Measurements from ENCODE around the gene SAMD3.
"Not testable (repeated sequence)": the region's sequence is repeated elsewhere in the genome, so short reads cannot be mapped to it uniquely, and the experiment has no call there.

SAMD3 gene

DNA sequence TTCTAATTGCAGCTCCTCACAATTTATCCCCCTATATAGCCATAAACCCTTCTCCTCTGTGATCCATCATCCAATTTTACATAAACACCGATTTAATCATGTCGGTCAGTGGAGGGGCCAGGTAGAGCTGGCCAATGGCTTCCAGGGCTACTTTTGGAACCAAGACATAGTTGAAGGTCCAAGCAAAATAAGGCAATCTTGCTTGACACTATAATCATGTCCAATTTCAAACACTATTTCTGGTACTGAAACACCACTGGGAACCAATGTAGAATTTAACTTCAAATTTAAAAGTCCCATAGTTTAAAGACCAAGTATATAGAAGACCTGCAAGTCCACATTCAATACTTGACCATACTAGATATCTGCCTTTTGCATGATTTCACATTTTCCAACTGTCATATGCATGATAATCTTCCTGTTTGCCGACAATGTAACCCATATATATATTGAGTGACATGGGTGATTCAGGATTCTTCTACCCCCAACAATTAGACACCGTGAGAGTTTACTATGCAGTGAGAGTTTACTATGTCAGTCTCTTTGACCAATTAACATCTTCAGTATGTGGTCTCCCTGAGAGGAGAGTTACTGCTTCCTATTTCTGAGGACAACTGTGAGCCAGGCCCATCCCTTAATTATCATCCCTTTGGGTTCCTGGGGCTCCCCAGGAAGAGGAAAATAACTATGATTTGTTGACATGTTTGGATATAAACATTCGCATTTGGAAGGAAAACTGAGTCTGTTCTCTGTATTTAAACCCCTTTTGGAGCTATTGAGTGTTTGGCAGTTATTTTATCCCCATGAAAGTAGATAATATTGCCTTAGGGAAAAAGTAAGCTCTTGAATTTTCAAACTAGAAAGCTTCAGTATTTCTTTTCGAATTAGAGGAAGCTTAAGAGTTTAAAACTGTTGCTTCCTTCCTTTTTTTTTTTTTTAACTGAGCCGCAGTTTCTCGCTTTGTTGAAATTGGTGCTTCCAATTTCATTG, 31.8 kb downstream of the SAMD3 start:
- TF ChIP-seq ZNF274 (IDR thresholded peaks at IDR 0.05; ENCODE audit: low read depth, low read length), result no peak
- no peak overlapping the region for H3K4me3 ChIP-seq (ENCODE audit: low read length)

DNA sequence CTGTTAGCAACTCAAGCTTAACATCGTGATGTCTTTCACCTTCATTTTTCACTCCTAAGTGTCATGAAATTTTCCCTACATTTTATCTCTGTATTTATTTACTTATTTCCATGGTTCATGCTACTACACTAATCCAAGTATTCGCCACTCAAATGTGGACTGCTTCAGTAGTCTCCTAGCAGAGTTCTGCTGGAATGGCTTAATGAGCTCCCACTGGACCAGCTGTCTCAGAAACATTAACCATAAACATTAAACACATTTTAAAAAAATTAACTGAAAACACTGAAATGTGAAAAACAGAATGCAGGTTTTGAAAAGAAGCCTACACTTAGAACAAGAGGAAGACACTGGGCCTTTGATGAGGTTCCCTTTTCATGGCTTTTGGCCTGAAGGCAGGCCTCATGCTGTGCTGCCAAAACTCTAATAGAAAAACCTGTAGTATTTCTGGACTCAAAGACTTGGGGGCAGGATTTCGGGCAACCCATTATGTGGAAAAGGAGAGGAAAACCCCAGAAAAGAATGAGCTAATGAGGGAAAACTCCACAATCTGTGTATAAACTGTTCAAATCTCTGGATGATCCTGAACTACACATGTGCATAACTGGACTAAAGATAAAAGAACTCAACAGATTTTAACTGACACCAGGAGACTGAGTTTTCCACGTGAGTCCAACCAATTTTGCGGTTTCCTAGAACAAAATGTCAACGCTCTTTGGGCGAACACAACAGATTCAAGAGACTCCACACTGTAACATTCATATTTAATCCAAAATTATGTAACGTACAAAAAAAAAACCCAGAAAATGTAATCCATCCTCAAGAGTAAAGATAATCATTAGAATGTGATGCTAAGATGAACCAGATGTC, 33.0 kb downstream of the SAMD3 start:
- TF ChIP-seq ZNF274 (IDR thresholded peaks at IDR 0.05; ENCODE audit: low read depth, low read length), result no peak
- no peak overlapping the region for H3K4me3 ChIP-seq (ENCODE audit: low read length)

DNA sequence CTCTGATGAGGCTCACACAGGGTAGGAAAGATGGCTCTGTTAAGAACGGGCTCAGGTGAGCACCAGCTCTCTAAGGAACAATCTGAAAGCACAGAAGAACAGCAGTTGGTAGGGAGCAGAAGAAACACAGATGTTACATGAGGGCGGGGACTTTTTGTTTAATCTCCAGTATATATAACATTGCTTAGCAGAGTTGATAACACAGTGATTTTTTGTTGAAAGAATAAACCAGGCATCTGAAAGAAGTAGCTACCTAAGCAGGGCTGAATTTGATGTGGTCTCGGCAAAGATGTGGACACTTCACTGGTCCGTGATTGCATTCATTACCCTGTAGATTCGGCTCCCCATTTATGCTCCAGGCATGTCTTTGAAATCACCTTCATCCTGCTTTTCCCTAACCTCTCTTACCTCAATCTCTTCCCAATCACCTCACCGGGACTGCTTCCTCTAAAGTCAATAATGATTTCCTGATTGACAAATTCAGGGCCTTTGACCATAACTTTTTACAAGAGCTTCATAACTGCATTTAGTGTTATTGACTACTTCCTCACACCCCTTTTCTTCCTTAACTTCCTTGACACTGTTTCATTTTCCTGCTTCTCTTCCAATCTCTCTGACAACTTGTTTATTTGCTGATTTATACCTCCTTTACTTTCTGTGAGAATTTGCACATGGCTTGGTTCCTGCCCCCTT, 34.4 kb downstream of the SAMD3 start:
- no peak for TF ChIP-seq ZNF274 (IDR thresholded peaks at IDR 0.05; ENCODE audit: low read depth, low read length)

DNA sequence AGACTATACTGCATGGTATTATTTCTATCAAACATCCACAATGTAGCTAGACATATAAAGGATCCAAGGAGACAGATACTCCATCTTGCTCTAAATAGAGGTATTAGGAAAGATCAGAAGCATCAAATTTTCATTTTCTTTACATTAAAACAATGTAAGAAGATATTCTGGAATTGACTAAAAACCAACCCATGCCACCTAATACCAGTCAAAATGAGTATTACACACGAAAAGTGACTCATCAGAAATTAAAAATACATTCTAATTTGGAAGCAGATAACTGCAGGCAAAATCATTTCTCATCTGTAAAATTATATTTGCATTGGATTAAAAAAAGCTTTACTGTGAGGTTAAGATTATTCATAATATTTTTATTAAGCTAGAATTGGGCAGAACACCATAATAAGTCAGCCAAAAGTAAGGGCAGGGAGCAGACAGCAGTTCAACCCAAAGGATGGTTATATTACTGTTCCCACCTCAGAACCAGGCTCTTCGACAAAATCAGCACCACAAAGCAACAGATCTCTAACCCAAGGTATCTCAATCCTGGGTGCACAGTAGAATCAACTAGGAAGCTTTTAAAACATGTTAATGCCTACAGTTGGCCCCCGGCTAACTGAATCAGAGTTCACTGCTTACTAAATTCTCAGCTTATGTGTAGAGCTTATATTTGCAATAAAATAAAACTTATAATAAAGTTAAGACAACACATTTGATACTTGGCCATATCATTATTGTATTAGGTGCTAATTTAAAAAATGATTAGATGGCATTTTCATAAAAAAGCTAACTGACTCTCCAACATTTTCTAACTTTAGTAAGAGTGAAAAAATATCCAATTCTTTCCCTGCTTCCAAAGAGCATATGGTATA, 35.2 kb downstream of the SAMD3 start:
- TF ChIP-seq ZNF274 (IDR thresholded peaks at IDR 0.05; ENCODE audit: low read depth, low read length), result no peak
- no peak overlapping the region for H3K4me3 ChIP-seq (ENCODE audit: low read length)

More for the DNA sequence above, 34.4 kb downstream of the SAMD3 start:
- H3K4me3 ChIP-seq (ENCODE audit: low read length), result no peak overlapping the region

DNA sequence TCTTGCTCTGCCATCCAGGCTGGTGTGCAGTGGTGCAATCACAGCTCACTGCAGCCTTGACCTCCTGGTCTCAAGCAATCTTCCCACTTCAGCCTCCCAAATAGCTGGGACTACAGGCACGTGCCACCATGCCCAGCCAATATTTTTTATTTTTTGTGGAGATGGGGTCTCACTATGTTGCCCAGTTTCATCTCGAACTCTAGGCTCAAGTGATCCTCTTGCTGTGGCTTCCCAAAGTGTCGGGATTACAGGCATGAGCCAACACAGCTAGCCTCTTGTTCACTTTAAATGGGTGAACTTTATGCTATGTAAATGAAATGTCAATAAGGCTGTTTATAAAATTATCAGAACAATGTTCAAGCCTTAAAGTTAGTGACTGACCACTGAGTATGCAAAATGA, 37.1 kb downstream of the SAMD3 start:
- H3K4me3 ChIP-seq (ENCODE audit: low read length), result no peak overlapping the region
- no peak for TF ChIP-seq ZNF274 (IDR thresholded peaks at IDR 0.05; ENCODE audit: low read depth, low read length)

DNA sequence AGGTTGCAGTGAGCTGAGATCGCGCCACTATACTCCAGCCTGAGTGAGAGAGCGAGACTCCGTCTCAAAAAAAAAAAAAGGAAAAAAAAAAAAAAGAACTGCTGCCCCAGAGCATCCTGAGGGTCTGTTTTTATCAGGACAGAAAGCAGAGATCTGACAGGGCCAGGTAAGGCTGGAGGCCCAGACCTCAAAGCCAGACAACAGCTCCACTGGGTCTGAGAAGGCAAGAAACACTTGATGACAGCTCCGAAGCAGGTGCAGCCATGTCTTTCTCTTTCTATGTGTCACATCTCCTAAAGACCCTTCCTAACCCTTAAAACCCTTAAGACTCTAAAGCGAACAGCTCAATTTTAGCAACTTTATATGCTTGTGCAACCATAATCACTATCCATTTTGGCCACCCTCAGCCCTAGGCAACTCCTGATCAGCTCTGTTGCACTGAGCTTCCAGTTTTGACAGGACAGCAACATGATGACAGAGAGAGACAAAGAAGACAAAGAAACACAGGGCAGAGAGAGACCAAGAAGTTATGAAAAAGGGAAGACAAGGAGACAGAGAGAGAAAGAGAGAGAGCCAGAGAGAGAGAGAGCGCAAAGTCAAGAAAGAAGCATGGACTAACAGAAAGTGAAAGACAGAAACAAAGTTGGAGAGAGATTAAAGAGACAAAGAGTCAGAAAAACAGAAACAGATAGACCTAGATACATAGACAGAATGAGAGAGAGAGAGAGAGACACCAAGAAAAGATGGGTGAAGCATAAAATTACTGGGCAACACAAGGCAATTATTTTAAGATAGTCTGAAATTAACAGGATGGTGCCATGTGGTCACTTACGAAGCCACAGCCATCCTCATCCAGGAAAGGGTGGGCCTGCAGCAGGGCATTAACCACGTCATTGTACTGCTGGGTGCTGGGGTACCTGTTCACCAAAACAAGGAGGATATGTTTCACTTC, 39.2 kb downstream of the SAMD3 start:
- no peak overlapping the region for H3K4me3 ChIP-seq (ENCODE audit: low read length)
- TF ChIP-seq ZNF274 (IDR thresholded peaks at IDR 0.05; ENCODE audit: low read depth, low read length), result no peak

DNA sequence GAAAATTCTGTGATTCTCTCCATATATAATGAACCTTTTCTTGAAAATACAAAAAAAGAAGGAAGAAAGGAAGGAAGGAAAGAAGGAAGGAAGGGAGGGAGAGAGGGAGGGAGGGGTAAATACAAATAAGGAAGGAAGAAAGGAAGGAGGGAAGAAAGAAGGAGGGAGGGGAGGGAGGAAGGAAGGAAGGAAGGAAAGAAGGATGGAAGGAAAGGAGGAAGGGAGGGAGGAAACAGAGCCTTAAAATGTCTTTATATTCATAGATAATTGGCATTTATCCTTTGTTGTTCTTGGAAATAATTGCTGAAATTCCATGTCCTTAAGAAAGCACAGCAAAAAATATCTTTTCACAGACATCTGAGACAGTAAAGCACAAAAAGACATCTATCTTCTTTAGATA, 40.3 kb downstream of the SAMD3 start:
- no peak for TF ChIP-seq ZNF274 (IDR thresholded peaks at IDR 0.05; ENCODE audit: low read depth, low read length)
- no peak overlapping the region for H3K4me3 ChIP-seq (ENCODE audit: low read length)

DNA sequence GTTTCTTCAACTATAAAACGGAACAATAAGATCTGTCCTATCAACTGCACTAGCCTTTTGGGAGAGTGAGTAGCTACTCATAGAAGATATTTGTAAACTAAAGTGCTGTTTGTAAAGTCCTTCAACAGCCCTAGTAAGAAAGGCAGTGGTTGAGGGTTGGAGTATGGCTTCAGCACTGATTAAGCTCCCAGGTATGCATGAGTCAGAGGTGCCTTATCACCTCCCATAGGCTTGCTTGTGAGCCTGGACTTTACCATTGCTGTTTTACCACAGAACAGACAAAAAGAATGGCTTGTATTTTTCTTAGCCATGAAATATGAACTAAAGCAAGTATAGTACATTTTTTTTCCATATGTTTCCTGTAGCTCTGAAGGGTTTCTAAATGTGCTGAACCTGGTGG, 44.1 kb downstream of the SAMD3 start:
- H3K4me3 ChIP-seq (ENCODE audit: low read length), result no peak overlapping the region

DNA sequence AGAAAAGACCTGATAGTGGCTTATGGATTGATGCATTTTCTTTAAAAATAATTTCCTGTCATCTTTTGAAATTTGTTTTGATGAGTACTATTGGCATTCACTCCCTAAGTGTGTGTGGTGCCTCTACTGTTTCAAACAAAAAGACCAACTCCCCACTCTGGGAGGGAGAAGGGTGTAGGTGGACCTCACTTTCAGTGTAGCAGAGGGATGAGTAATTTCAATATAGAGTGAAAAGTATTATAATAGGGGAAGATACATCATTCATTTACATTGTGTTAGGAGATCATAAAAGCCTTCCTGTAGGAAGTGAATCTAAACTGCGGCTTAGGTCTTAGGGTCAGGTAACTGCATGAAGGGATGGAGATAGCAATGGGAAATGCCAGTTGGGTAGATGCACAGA, 46.4 kb downstream of the SAMD3 start:
- no peak overlapping the region for H3K4me3 ChIP-seq (ENCODE audit: low read length)
- no peak for TF ChIP-seq ZNF274 (IDR thresholded peaks at IDR 0.05; ENCODE audit: low read depth, low read length)

More for the DNA sequence above, 44.1 kb downstream of the SAMD3 start:
- no peak for TF ChIP-seq ZNF274 (IDR thresholded peaks at IDR 0.05; ENCODE audit: low read depth, low read length)

DNA sequence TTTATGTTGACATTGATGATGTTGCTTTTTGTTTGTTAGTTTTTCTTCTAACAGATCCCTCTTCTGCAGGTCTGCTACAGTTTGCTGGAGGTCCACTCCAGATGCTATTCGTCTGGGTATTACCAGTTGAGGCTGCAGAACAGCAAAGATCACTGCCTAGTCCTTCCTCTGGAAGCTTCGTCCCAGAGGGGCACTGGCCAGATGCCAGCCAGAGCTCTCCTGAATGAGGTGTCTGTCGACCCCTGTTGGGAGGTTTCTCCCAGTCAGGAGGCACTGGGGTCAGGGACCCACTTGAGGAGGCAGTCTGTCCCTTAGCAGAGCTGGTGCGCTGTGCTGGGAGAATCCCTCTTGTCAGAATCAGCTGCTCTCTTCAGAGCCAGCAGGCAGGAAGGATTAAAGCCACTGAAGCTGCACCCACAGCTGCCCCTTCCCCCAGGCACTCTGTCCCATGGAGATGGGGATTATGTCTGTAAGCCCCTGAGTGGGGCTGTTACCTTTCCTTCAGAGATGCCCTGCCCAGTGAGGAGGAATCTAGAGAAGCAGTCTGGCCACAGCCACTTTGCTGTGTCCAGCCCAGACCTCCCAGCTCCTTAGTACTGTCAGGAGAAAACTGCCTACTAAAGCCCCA, 49.3 kb downstream of the SAMD3 start:
- not testable (repeated sequence) for H3K4me3 ChIP-seq (ENCODE audit: low read length)

DNA sequence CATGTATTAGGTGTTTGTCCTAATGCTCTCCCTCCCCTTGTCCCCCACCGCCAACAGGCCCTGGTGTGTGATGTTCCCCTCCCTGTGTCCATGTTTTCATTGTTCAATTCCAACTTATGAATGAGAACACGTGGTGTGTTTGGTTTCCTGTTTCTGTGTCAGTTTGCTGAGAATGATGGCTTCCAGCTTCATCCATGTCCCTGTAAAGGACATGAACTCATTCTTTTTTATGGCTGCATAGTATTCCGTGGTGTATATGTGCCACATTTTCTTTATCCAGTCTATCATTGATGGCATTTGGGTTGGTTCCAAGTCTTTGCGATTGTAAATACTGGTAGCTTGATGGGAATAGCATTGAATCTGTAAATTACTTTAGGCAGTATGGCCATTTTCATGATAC, 52.6 kb downstream of the SAMD3 start:
- not testable (repeated sequence) for H3K4me3 ChIP-seq (ENCODE audit: low read length)

DNA sequence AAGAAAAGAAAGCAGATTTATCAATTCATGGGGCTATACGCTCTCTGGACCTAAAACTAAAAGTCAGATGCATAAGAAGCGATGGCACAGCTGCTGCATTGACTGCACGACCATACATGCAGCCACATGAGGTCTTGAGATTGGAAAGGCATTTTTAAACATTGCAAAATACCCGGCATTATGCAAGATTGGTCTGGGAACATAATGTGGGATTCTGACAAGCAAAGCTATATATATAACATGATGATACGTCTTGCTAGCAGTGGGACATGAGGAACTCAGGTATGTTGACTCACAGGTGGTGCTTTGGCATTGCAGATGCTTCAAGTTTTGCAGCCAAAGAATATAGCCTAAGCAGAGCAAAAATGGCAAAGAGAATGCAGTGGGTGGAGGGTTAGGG, 55.1 kb downstream of the SAMD3 start:
- TF ChIP-seq ZNF274 (IDR thresholded peaks at IDR 0.05; ENCODE audit: low read depth, low read length), result no peak
- H3K4me3 ChIP-seq (ENCODE audit: low read length), result no peak overlapping the region

Data from GM08714 (cell line).